Upper lobe of left lung (tissue), 4 donors: Measurements from ENCODE around the gene NOL4L.

Source experiments
- EP300 ChIP-seq, 4 donors: sonication (generic); formaldehyde crosslinking; IDR thresholded peaks; one replicate each; pipeline ENCODE4 v1.5.1; 2017; ENCODE audit warnings: antibody characterized with exemption in 4 of 4, control low read depth in 2 of 4
- POLR2A ChIP-seq, 4 donors: fragments of 450-650 bp; IDR thresholded peaks; one replicate each; pipeline ENCODE4 v1.5.1; 2016 to 2017; ENCODE audit warnings: antibody characterized with exemption in 4 of 4, mild to moderate bottlenecking in 2 of 4
- TF ChIP-seq, protein P1 (sequence below), 6 experiments: fragments of 450-650 bp in 4 of 6; fragments of 200-600 bp in 2 of 6; sonication (generic) in 2 of 6; IDR thresholded peaks; one replicate each; pipeline ENCODE4 v1.5.1; 2016 to 2019; ENCODE audit warnings: antibody characterized with exemption in 6 of 6

DNA sequence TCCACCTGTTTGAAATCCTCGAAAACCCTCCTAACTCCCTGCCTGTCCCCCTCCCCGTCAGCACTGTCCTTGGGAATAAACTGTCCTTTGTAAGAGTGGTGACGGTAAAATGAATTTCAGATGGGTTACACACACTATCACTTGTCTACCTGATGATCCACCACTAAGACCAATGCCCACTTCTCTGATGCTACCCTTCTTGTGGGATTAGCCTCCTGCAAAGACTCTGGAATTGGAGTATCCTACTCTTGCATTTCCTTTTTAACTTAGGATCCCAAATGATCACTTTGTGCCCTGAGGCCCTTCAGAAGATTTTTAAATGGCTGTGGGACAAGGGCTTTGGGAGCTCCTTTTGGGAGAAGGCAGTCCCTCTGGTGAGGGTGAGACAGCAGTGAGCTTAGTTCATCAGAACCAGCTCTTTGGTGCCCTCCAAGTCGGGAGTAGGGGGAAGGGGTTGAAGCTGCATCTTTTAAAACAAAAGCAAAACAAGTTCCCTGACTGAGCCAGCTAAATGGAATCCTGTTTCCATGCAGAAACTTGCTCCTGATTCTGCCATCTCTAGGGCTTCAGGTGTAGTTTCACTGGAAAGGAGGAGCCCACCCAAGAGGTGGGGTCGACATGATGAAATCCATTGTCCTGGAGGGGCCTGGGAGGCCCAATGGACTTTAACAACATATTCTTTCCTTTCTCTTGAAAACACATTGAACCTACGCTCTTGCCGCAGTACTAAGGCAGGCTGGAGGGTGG is 140.5 kb downstream of the NOL4L start:
- no peak for TF ChIP-seq POLR2A (IDR thresholded peaks at IDR 0.05)
- TF ChIP-seq, protein P1, sequence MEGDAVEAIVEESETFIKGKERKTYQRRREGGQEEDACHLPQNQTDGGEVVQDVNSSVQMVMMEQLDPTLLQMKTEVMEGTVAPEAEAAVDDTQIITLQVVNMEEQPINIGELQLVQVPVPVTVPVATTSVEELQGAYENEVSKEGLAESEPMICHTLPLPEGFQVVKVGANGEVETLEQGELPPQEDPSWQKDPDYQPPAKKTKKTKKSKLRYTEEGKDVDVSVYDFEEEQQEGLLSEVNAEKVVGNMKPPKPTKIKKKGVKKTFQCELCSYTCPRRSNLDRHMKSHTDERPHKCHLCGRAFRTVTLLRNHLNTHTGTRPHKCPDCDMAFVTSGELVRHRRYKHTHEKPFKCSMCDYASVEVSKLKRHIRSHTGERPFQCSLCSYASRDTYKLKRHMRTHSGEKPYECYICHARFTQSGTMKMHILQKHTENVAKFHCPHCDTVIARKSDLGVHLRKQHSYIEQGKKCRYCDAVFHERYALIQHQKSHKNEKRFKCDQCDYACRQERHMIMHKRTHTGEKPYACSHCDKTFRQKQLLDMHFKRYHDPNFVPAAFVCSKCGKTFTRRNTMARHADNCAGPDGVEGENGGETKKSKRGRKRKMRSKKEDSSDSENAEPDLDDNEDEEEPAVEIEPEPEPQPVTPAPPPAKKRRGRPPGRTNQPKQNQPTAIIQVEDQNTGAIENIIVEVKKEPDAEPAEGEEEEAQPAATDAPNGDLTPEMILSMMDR (IDR thresholded peaks at IDR 0.05): no peak
- TF ChIP-seq EP300 (IDR thresholded peaks at IDR 0.05): no peak
